CD8-positive, alpha-beta memory T cell (primary cell): Measurements from ENCODE around the gene ACSBG1. TPM values are rescaled to one million over a fixed set of nuclear protein-coding genes. Genes with fewer than 3 reads are reported as not detected.

Experiments
- CTCF ChIA-PET: fragments of 350-600 bp; sonication (Branson Sonifier 250); formaldehyde crosslinking; loops from one replicate; lab custom pipeline; 2021; ENCODE audit warnings: antibody characterized with exemption; lab: Charles Lee
- POLR2A ChIA-PET: fragments of 350-600 bp; sonication (Branson Sonifier 250); formaldehyde crosslinking; loops from one replicate; lab custom pipeline; 2021; ENCODE audit warnings: antibody characterized with exemption; lab: Charles Lee
- DNase-seq, 5 donors: peaks; one replicate each; pipeline versions ENCODE4 v3.0.0 to v3.0.0-alpha.2; 2020 to 2022; ENCODE audit warnings: mixed read lengths in 1 of 5
- H3K27ac ChIP-seq: one replicate; pipeline ENCODE4 v1.7.0; 2013; ENCODE audit warnings: low read depth, mild to moderate bottlenecking, low read length, moderate library complexity
- H3K27me3 ChIP-seq: 2 replicates; pipeline ENCODE4 v1.7.0; 2013; ENCODE audit warnings: low read length, mild to moderate bottlenecking; ENCODE audit not compliant: insufficient read depth, poor library complexity, severe bottlenecking
- H3K36me3 ChIP-seq: 2 replicates; pipeline ENCODE4 v1.7.0; 2013; ENCODE audit warnings: mild to moderate bottlenecking, low read length, moderate library complexity; ENCODE audit not compliant: insufficient read depth
- H3K4me1 ChIP-seq: 2 replicates; pipeline ENCODE4 v1.7.0; 2013; ENCODE audit warnings: mild to moderate bottlenecking, low read length, moderate library complexity; ENCODE audit not compliant: insufficient read depth
- H3K4me3 ChIP-seq: 2 replicates; pipeline ENCODE4 v1.7.0; 2013; ENCODE audit warnings: mild to moderate bottlenecking, low read length
- H3K9me3 ChIP-seq: 2 replicates; pipeline ENCODE4 v1.7.0; 2013; ENCODE audit warnings: mild to moderate bottlenecking, low read length
- H3K27ac Mint-ChIP-seq, 8 donors: one replicate each; pipeline ENCODE4 v1.8.0; 2020 to 2021; ENCODE audit warnings: mixed read lengths in 8 of 8, mild to moderate bottlenecking in 6 of 8, inconsistent platforms in 3 of 8, moderate library complexity in 3 of 8
- H3K27me3 Mint-ChIP-seq, 2 donors: one replicate each; pipeline ENCODE4 v1.8.0; 2020 to 2021; ENCODE audit warnings: mixed read lengths in 2 of 2, mild to moderate bottlenecking in 1 of 2, moderate library complexity in 1 of 2
- H3K36me3 Mint-ChIP-seq, 3 donors: one replicate each; pipeline ENCODE4 v1.8.0; 2020 to 2021; ENCODE audit warnings: mixed read lengths in 3 of 3, inconsistent platforms in 1 of 3, mild to moderate bottlenecking in 1 of 3
- H3K4me1 Mint-ChIP-seq, 3 donors: one replicate each; pipeline ENCODE4 v1.8.0; 2020 to 2021; ENCODE audit warnings: mixed read lengths in 3 of 3, inconsistent platforms in 1 of 3, mild to moderate bottlenecking in 1 of 3
- H3K4me3 Mint-ChIP-seq, 7 donors: one replicate each; pipeline ENCODE4 v1.8.0; 2020 to 2021; ENCODE audit warnings: mixed read lengths in 7 of 7, mild to moderate bottlenecking in 6 of 7, moderate library complexity in 4 of 7, inconsistent platforms in 2 of 7
- H3K9me3 Mint-ChIP-seq, 5 donors: one replicate each; pipeline ENCODE4 v1.8.0; 2020 to 2022; ENCODE audit warnings: mixed read lengths in 5 of 5, mild to moderate bottlenecking in 3 of 5, moderate library complexity in 2 of 5, inconsistent platforms in 1 of 5
- polyA plus RNA-seq: library from polyadenylated mRNA; unstranded; fragments of 300-500 nt; fragmentation: Illumina TruSeq; gene quantifications from one replicate; pipeline ENCODE4 v1.2.3, GENCODE V29; 2021
- total RNA-seq, 2 experiments: library from RNA; stranded (reverse); gene quantifications; one replicate each; pipeline ENCODE4 v1.2.3, GENCODE V29; 2021

ACSBG1 gene
- total and polyA plus RNA-seq, 3 experiments from 2014 or later = 0.06 TPM; not detected in 2

DNA sequence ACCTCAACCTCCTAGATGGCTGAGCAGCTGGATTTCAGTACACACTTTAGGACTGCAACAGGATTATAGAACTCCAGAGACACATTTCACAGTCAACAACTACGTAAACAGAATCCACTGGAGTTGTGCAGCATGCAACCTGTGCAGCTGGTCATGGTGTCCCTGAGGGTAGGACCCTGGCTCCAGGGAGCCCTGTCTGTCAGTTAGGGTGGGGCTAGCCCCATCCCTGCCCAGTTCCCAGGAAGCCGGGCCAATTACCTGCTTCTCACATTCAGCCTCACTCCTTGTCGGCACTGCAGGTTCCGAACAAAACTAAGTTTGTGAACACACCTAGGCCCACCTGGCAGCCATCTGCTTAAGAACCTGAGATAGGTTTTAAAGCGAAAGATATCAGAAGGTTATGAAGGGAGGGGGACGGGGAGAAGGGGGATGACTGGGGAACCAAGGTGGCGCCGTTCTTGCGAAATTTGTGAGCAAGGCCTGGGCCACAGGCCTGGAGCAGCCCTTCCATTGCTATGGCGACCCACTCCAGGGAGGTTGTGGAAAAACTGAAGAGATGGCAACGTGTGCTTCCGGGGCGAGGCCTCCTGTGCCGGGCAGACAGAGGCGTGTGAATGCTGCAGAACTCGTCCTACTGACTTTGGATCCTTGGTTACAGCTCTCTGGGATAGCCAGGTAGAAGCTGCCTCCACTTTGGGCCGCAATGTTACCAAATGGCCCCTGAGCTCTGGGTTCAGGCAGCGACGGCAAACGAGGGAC is 25.3 kb downstream of the ACSBG1 start:
- POLR2A ChIA-PET = no interaction called here
- CTCF ChIA-PET = interaction anchor here (0.8 to 1.4 kb wide), 2 partner anchors 14 to 31 kb away, joined by 3 to 4 read pairs; no protein-coding TSS in a partner anchor
- Histone ChIP-seq H3K4me1 (no peaks in the 10 kb centered on the region), H3K9me3 (no peaks in the 10 kb centered on the region), H3K27me3 (no peaks in the 10 kb centered on the region), H3K27ac (no peak overlapping the region), H3K4me3 (no peak overlapping the region), H3K36me3 (no peaks in the 10 kb centered on the region)
- no peak overlapping the region for H3K4me3 Mint-ChIP-seq
- H3K27ac Mint-ChIP-seq = no peak overlapping the region
- DNase-seq = no peak
- no peaks in the 10 kb centered on the region for H3K4me1 Mint-ChIP-seq
- H3K27me3 Mint-ChIP-seq = peaks cover 10 to 14% of the 10 kb centered on the region in 2 donors
- H3K36me3 Mint-ChIP-seq = no peaks in the 10 kb centered on the region
- no peaks in the 10 kb centered on the region for H3K9me3 Mint-ChIP-seq

DNA sequence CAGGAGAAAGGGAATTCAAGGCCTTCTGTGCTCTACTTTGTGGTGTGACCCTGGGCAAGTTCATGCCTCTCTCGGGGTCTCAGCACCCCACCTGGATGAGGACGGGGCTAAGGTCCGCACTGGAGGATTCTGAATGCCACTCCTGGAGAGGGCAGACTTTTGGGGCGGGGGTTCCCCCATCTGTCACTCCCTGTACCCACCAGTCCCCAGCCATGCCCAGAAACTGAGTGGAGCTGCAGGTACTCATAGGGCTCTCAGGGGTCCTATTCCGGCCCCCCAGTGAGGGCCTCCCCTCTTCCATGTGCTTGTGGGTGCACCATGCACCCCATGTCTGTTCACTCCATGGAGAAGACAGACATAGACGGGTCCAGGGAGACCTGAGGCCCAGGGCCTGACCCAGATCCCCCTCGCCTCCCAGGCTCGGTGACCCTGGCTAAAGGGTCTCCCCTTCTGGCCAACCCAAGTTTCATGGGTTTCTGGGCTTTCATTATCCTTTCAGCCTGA is 26.0 kb downstream of the ACSBG1 start:
- H3K4me1 ChIP-seq = no peaks in the 10 kb centered on the region
- H3K36me3 ChIP-seq = no peaks in the 10 kb centered on the region
- no peak overlapping the region for H3K27ac ChIP-seq
- ChIA-PET CTCF (no interaction called here), POLR2A (no interaction called here)
- H3K27ac Mint-ChIP-seq = no peak overlapping the region
- H3K9me3 ChIP-seq = no peaks in the 10 kb centered on the region
- H3K4me3 ChIP-seq = no peak overlapping the region
- H3K27me3 ChIP-seq = no peaks in the 10 kb centered on the region
- H3K4me1 Mint-ChIP-seq = no peaks in the 10 kb centered on the region
- no peaks in the 10 kb centered on the region for H3K36me3 Mint-ChIP-seq
- H3K9me3 Mint-ChIP-seq = no peaks in the 10 kb centered on the region
- H3K27me3 Mint-ChIP-seq = peaks cover 7 to 10% of the 10 kb centered on the region in 2 donors
- no peak for DNase-seq
- no peak overlapping the region for H3K4me3 Mint-ChIP-seq

DNA sequence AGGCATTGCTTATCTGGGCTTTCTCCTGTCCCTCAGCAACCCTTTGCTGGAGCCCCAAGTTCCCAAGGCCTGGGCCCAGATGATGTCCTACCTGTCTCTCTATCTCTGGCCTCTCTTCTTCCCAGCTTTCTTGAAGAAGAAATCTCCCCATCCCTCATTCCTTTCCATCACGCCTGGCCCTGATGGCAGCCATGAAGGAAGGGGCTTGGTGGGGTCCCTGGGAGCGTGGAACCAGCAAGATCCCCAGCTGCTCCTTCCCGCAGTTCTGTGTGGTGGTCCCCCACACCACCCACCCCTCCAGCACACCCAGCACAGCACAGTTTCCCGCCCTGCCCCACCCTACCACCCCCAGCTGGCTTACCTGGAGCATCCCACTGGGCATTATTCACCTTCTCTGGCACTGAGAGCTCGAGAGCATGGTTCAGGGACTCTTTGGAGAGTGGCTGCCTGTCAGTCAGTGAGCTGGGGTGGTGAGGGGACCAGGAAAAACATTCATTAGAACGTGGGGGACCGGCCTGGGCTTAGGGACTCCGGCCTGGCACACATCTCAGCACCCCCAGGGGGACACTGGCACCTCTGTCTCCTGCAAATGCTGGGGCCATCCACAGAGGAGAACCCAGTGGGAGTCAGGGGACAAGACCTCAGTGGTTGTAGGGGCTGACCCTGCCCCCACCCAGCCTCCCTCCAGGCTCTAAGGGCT is 26.6 kb downstream of the ACSBG1 start:
- no peak for DNase-seq
- Mint-ChIP-seq H3K4me3 (no peak overlapping the region), H3K27ac (no peak overlapping the region), H3K27me3 (peaks cover 5 to 7% of the 10 kb centered on the region in 2 donors), H3K36me3 (no peaks in the 10 kb centered on the region), H3K9me3 (no peaks in the 10 kb centered on the region), H3K4me1 (no peaks in the 10 kb centered on the region)
- Histone ChIP-seq H3K36me3 (no peaks in the 10 kb centered on the region), H3K4me3 (no peak overlapping the region), H3K27ac (no peak overlapping the region), H3K27me3 (no peaks in the 10 kb centered on the region), H3K9me3 (no peaks in the 10 kb centered on the region), H3K4me1 (no peaks in the 10 kb centered on the region)
- POLR2A ChIA-PET = no interaction called here
- CTCF ChIA-PET = no interaction called here

DNA sequence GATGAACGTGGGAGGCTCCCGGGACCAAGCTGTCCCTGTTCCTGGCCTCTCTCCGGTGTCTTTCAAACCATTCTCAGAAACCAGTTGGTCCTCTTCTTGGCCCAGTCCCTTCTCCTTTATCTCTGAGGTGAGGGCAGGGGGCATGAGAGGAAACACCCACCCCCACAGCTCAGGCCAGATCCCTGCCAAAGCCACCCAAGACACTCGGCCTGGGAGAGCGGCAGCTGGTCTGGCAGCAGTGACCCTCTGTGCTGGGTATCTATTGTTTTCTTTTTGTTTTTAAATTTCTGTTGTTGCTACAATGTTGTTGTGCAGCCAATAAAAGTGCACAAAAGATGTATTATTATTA is 27.3 kb downstream of the ACSBG1 start:
- CTCF ChIA-PET = no interaction called here
- Mint-ChIP-seq H3K4me3 (no peak overlapping the region), H3K27ac (no peak overlapping the region), H3K4me1 (no peaks in the 10 kb centered on the region), H3K9me3 (no peaks in the 10 kb centered on the region), H3K27me3 (peaks cover 2 to 7% of the 10 kb centered on the region in 2 donors), H3K36me3 (no peaks in the 10 kb centered on the region)
- Histone ChIP-seq H3K27me3 (no peaks in the 10 kb centered on the region), H3K4me1 (no peaks in the 10 kb centered on the region), H3K27ac (no peak overlapping the region), H3K9me3 (no peaks in the 10 kb centered on the region), H3K36me3 (no peaks in the 10 kb centered on the region), H3K4me3 (no peak overlapping the region)
- POLR2A ChIA-PET = no interaction called here
- DNase-seq = no peak

DNA sequence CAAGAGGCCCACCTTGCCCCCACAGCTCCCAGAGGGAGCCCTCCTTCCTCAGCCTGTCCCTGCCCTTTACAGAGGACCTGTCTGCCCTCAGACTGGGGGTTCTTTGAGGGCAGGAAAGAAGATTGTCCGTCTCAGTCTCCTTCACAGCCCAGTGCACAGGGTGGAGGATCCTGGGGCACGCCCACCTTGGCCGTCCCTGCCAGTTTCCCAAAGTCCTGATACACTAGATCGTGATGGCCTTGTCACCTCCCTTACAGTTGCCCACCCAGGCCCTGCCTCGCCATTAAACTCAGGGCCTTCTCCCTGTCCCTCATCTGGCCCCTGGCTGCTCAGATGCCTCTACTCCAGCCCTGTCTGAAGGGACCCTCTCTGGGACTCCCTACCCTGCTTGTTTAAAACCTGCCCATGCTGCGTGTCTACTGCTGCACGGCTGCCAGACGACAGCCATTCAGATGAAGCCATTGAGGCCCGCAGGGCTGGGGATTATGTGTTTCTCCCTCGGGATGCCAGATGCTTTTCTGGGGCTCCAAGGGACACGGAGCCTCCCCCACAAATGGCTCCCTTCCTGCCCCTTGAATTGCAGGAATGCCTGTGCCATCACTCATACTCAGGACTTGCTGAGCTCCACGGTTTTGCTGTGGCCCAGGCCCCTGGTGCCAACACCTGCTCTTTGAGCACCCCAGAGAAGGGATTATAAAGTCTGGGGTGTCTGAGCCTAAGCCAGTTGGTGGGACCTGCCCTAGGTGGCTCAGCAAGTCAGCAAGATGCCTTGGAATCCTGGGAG is 27.8 kb downstream of the ACSBG1 start:
- CTCF ChIA-PET = interaction anchor here (3.3 kb wide), 1 partner anchor 11 kb away, joined by 20 read pairs; no protein-coding TSS in a partner anchor
- POLR2A ChIA-PET = no interaction called here
- no peak for DNase-seq

DNA sequence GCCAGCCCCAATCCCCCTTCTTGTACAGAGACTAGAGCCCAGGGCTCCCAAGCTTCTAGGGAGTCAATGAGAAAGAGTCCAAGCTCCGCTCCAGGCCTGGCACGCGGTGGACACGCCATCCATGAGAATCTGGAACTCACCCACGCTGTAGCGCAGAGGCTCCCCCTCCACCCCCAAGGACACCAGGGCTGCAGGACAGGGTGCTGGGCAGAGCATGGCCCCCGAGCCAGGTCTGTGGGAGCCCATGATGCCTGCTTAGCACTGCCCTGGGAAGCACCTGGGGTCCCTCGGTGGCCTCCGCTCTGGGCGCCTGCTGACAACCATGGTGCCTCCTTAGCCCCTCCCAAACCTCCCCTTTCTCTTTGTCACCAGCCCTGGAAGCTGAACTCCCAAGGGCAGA is 28.5 kb downstream of the ACSBG1 start:
- H3K36me3 ChIP-seq = no peaks in the 10 kb centered on the region
- no peaks in the 10 kb centered on the region for H3K36me3 Mint-ChIP-seq
- H3K27ac ChIP-seq = no peak overlapping the region
- no peak overlapping the region for H3K27ac Mint-ChIP-seq
- ChIA-PET POLR2A (no interaction called here), CTCF (interaction anchor here (1.3 to 3.3 kb wide), 2 partner anchors 10 to 98 kb away, joined by 3 to 20 read pairs; no protein-coding TSS in a partner anchor)
- H3K27me3 ChIP-seq = no peaks in the 10 kb centered on the region
- no peaks in the 10 kb centered on the region for H3K9me3 ChIP-seq
- no peak overlapping the region for H3K4me3 ChIP-seq
- no peaks in the 10 kb centered on the region for H3K9me3 Mint-ChIP-seq
- H3K27me3 Mint-ChIP-seq = peaks cover 0 to 2% of the 10 kb centered on the region in 2 donors
- H3K4me3 Mint-ChIP-seq = no peak overlapping the region
- no peak for DNase-seq
- no peaks in the 10 kb centered on the region for H3K4me1 ChIP-seq
- H3K4me1 Mint-ChIP-seq = no peaks in the 10 kb centered on the region

More for the DNA sequence above, 27.8 kb downstream of the ACSBG1 start:
- Mint-ChIP-seq H3K9me3 (no peaks in the 10 kb centered on the region), H3K27me3 (peaks cover 0 to 2% of the 10 kb centered on the region in 2 donors), H3K27ac (no peak overlapping the region), H3K4me1 (no peaks in the 10 kb centered on the region), H3K4me3 (no peak overlapping the region), H3K36me3 (no peaks in the 10 kb centered on the region)
- H3K4me3 ChIP-seq = no peak overlapping the region
- no peaks in the 10 kb centered on the region for H3K36me3 ChIP-seq
- no peaks in the 10 kb centered on the region for H3K9me3 ChIP-seq
- H3K27ac ChIP-seq = no peak overlapping the region
- no peaks in the 10 kb centered on the region for H3K4me1 ChIP-seq
- H3K27me3 ChIP-seq = no peaks in the 10 kb centered on the region

DNA sequence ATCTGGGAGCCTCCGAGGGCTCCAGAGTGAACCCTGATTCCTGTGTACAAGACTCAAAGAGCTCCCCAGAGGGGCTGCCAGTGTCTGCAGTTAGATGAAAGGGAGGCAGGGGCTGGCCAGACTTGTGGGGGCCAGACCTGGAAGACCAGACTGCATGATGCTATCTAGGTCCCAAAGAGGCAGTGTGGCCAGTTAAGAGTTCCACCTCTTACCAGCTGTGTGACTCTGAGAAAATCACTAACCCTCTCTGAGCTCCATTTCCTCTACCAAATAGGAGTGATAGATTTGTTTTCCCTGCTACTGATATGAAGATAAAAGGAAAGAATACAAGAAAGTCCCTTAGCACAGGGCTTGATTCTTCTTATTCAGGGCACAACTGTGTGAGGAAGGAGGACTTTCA is 29.0 kb downstream of the ACSBG1 start:
- Mint-ChIP-seq H3K4me3 (no peak overlapping the region), H3K27me3 (peaks cover 0 to 2% of the 10 kb centered on the region in 2 donors), H3K4me1 (no peaks in the 10 kb centered on the region), H3K36me3 (no peaks in the 10 kb centered on the region), H3K9me3 (no peaks in the 10 kb centered on the region), H3K27ac (no peak overlapping the region)
- H3K27me3 ChIP-seq = no peaks in the 10 kb centered on the region
- no peaks in the 10 kb centered on the region for H3K9me3 ChIP-seq
- H3K4me3 ChIP-seq = no peak overlapping the region
- CTCF ChIA-PET = interaction anchor here (1.3 to 3.3 kb wide), 2 partner anchors 9 to 97 kb away, joined by 3 to 20 read pairs; no protein-coding TSS in a partner anchor
- POLR2A ChIA-PET = no interaction called here
- DNase-seq = no peak
- no peaks in the 10 kb centered on the region for H3K4me1 ChIP-seq
- H3K27ac ChIP-seq = no peak overlapping the region
- no peaks in the 10 kb centered on the region for H3K36me3 ChIP-seq
